HG02885 (cell line): ENCODE data around the gene BLID.

Experiments used
- ATAC-seq: cut with Tn5 transposase; IDR thresholded peaks from one replicate; pipeline ENCODE4 v1.9.1; 2021; ENCODE audit warnings: mild to moderate bottlenecking; ENCODE audit not compliant: unreplicated experiment, poor library complexity

The BLID gene

GRCh38 chr11:122108192-122108799 is 7.7 kb downstream of the BLID start:
- ATAC-seq: no peak

- no peak for ATAC-seq
Measured at GRCh38 chr11:122107566-122107965, 8.4 kb downstream of the BLID start.

GRCh38 chr11:122107045-122107444 is 9.0 kb downstream of the BLID start:
- ATAC-seq: no peak

- no peak for ATAC-seq
Measured at GRCh38 chr11:122105044-122105758, 10.8 kb downstream of the BLID start.

- no peak for ATAC-seq
Measured at GRCh38 chr11:122104341-122104740, 11.7 kb downstream of the BLID start.

- ATAC-seq: no peak
Measured at GRCh38 chr11:122103726-122104125, 12.3 kb downstream of the BLID start.

- ATAC-seq: no peak
Measured at GRCh38 chr11:122103321-122103720, 12.7 kb downstream of the BLID start.

- no peak for ATAC-seq
Measured at GRCh38 chr11:122102426-122102825, 13.6 kb downstream of the BLID start.

- ATAC-seq: no peak
Measured at GRCh38 chr11:122101625-122102291, 14.3 kb downstream of the BLID start.

- no peak for ATAC-seq
Measured at GRCh38 chr11:122100756-122101080, 15.3 kb downstream of the BLID start.

- ATAC-seq: no peak
Measured at GRCh38 chr11:122100037-122100755, 15.8 kb downstream of the BLID start.

- no peak for ATAC-seq
Measured at GRCh38 chr11:122099374-122100036, 16.5 kb downstream of the BLID start.

- ATAC-seq: no peak
Measured at GRCh38 chr11:122098261-122098980, 17.6 kb downstream of the BLID start.

GRCh38 chr11:122097419-122098001 is 18.5 kb downstream of the BLID start:
- ATAC-seq: no peak

- ATAC-seq: no peak
Measured at GRCh38 chr11:122096272-122097112, 19.5 kb downstream of the BLID start.

- no peak for ATAC-seq
Measured at GRCh38 chr11:122095681-122096262, 20.2 kb downstream of the BLID start.

- ATAC-seq: no peak
Measured at GRCh38 chr11:122094836-122095235, 21.2 kb downstream of the BLID start.

- no peak for ATAC-seq
Measured at GRCh38 chr11:122093731-122094275, 22.2 kb downstream of the BLID start.
